Endothelial cell (in vitro differentiated cells): Measurements from ENCODE around the gene CAMTA1. TPM values are rescaled to one million over a fixed set of nuclear protein-coding genes. Genes with fewer than 3 reads are reported as not detected.
A peak's percentile ranks its signal among the peaks of the same experiment; 100 is the strongest.

Experiments
- DNase-seq: peaks from one replicate; pipeline ENCODE4 v3.0.0; 2021; ENCODE audit warnings: low spot score
- H3K27ac Mint-ChIP-seq: one replicate; pipeline ENCODE4 v1.8.0; 2021; ENCODE audit warnings: mixed read lengths, inconsistent platforms; ENCODE audit not compliant: unreplicated experiment
- H3K27me3 Mint-ChIP-seq: one replicate; pipeline ENCODE4 v1.8.0; 2021; ENCODE audit warnings: mild to moderate bottlenecking, moderate library complexity, mixed read lengths, inconsistent platforms; ENCODE audit not compliant: unreplicated experiment
- H3K36me3 Mint-ChIP-seq: one replicate; pipeline ENCODE4 v1.8.0; 2021; ENCODE audit warnings: mild to moderate bottlenecking, low read depth, mixed read lengths, inconsistent platforms; ENCODE audit not compliant: unreplicated experiment
- H3K4me1 Mint-ChIP-seq: one replicate; pipeline ENCODE4 v1.8.0; 2021; ENCODE audit warnings: mild to moderate bottlenecking, mixed read lengths, inconsistent platforms; ENCODE audit not compliant: unreplicated experiment
- H3K4me3 Mint-ChIP-seq: one replicate; pipeline ENCODE4 v1.8.0; 2021; ENCODE audit warnings: mild to moderate bottlenecking, mixed read lengths, inconsistent platforms; ENCODE audit not compliant: unreplicated experiment
- H3K9me3 Mint-ChIP-seq: one replicate; pipeline ENCODE4 v1.8.0; 2021; ENCODE audit warnings: mixed read lengths, inconsistent platforms; ENCODE audit not compliant: unreplicated experiment
- CTCF ChIP-seq: fragments of 200-600 bp; sonication (generic); IDR thresholded peaks from one replicate; pipeline ENCODE4 v1.5.0; 2021; ENCODE audit warnings: antibody characterized with exemption; ENCODE audit not compliant: unreplicated experiment
- total RNA-seq: library from RNA; stranded (reverse); fragmentation: NEBNext Ultra II Directional; extraction: Animal tissue kit (Norgen Biotek cat#: 25700); gene quantifications from one replicate; pipeline ENCODE4 v1.2.1, GENCODE V29; 2021; ENCODE audit not compliant: unreplicated experiment

Gene CAMTA1
- total RNA-seq, 1 donor from 2014 or later: 87.3 TPM

- Mint-ChIP-seq H3K36me3 (no peaks in the 10 kb centered on the region), H3K27me3 (no peaks in the 10 kb centered on the region), H3K4me1 (peaks cover 7% of the 10 kb centered on the region), H3K4me3 (no peak overlapping the region), H3K27ac (no peak overlapping the region), H3K9me3 (no peaks in the 10 kb centered on the region)
- TF ChIP-seq CTCF: no peak
- DNase-seq: no peak
Observed at GRCh38 chr1:7645751-7646048, 860.4 kb downstream of the CAMTA1 start.

- no peaks in the 10 kb centered on the region for H3K9me3 Mint-ChIP-seq
- H3K27me3 Mint-ChIP-seq: no peaks in the 10 kb centered on the region
- no peak overlapping the region for H3K4me3 Mint-ChIP-seq
- DNase-seq: no peak
- H3K27ac Mint-ChIP-seq: no peak overlapping the region
- H3K4me1 Mint-ChIP-seq: peaks cover 7% of the 10 kb centered on the region
- no peaks in the 10 kb centered on the region for H3K36me3 Mint-ChIP-seq
- TF ChIP-seq CTCF: no peak
Observed at GRCh38 chr1:7646164-7646563, 860.9 kb downstream of the CAMTA1 start.

GRCh38 chr1:7646981-7647901 lies 862.0 kb downstream of the CAMTA1 start:
- peak; percentile 90 for TF ChIP-seq CTCF
- no peak overlapping the region for H3K27ac Mint-ChIP-seq
- no peaks in the 10 kb centered on the region for H3K9me3 Mint-ChIP-seq
- no peak overlapping the region for H3K4me3 Mint-ChIP-seq
- DNase-seq: peak; percentile 88
- no peaks in the 10 kb centered on the region for H3K27me3 Mint-ChIP-seq
- peaks cover 7% of the 10 kb centered on the region for H3K4me1 Mint-ChIP-seq
- no peaks in the 10 kb centered on the region for H3K36me3 Mint-ChIP-seq

- TF ChIP-seq CTCF: no peak
- H3K27me3 Mint-ChIP-seq: no peaks in the 10 kb centered on the region
- no peak for DNase-seq
- H3K27ac Mint-ChIP-seq: no peak overlapping the region
- no peaks in the 10 kb centered on the region for H3K9me3 Mint-ChIP-seq
- no peaks in the 10 kb centered on the region for H3K4me1 Mint-ChIP-seq
- no peak overlapping the region for H3K4me3 Mint-ChIP-seq
- no peaks in the 10 kb centered on the region for H3K36me3 Mint-ChIP-seq
Observed at GRCh38 chr1:7648761-7649384, 863.6 kb downstream of the CAMTA1 start.

GRCh38 chr1:7650801-7651200 lies 865.5 kb downstream of the CAMTA1 start:
- Mint-ChIP-seq H3K9me3 (no peaks in the 10 kb centered on the region), H3K4me3 (no peak overlapping the region), H3K27me3 (peaks cover 2% of the 10 kb centered on the region), H3K36me3 (no peaks in the 10 kb centered on the region), H3K27ac (peak overlapping the region; percentile 6), H3K4me1 (no peaks in the 10 kb centered on the region)
- no peak for DNase-seq
- TF ChIP-seq CTCF: no peak
